CD4-positive, alpha-beta T cell treated with Interferon gamma for 1 hour (primary cell): ENCODE data around the gene ARHGEF16.

ENCODE experiments used
- DNase-seq: peaks from one replicate; pipeline ENCODE4 v3.0.0-alpha.2; 2020

Gene ARHGEF16

GRCh38 chr1:3423245-3423829 lies 31.1 kb upstream of the ARHGEF16 start:
- DNase-seq = no peak

- no peak for DNase-seq
Measured at GRCh38 chr1:3423896-3424611, 30.4 kb upstream of the ARHGEF16 start.

GRCh38 chr1:3425486-3426215 lies 28.8 kb upstream of the ARHGEF16 start:
- no peak for DNase-seq

GRCh38 chr1:3426956-3427535 lies 27.4 kb upstream of the ARHGEF16 start:
- DNase-seq = no peak

GRCh38 chr1:3427711-3428704 lies 26.5 kb upstream of the ARHGEF16 start:
- DNase-seq = no peak

- no peak for DNase-seq
Measured at GRCh38 chr1:3428899-3429298, 25.6 kb upstream of the ARHGEF16 start.

- no peak for DNase-seq
Measured at GRCh38 chr1:3429320-3429719, 25.1 kb upstream of the ARHGEF16 start.

GRCh38 chr1:3429766-3430165 lies 24.7 kb upstream of the ARHGEF16 start:
- DNase-seq = no peak

- no peak for DNase-seq
Measured at GRCh38 chr1:3430406-3430805, 24.1 kb upstream of the ARHGEF16 start.

GRCh38 chr1:3430820-3431219 lies 23.6 kb upstream of the ARHGEF16 start:
- DNase-seq = no peak

GRCh38 chr1:3431266-3431665 lies 23.2 kb upstream of the ARHGEF16 start:
- no peak for DNase-seq

GRCh38 chr1:3431686-3432085 lies 22.8 kb upstream of the ARHGEF16 start:
- DNase-seq = no peak

GRCh38 chr1:3432306-3432705 lies 22.2 kb upstream of the ARHGEF16 start:
- DNase-seq = no peak

- no peak for DNase-seq
Measured at GRCh38 chr1:3433076-3433475, 21.4 kb upstream of the ARHGEF16 start.

GRCh38 chr1:3433596-3434320 lies 20.7 kb upstream of the ARHGEF16 start:
- no peak for DNase-seq

GRCh38 chr1:3434406-3435110 lies 19.9 kb upstream of the ARHGEF16 start:
- DNase-seq = no peak

- no peak for DNase-seq
Measured at GRCh38 chr1:3435666-3436065, 18.8 kb upstream of the ARHGEF16 start.

GRCh38 chr1:3436451-3436850 lies 18.0 kb upstream of the ARHGEF16 start:
- DNase-seq = no peak

GRCh38 chr1:3436901-3437300 lies 17.6 kb upstream of the ARHGEF16 start:
- DNase-seq = no peak

GRCh38 chr1:3438661-3439180 lies 15.7 kb upstream of the ARHGEF16 start:
- DNase-seq = no peak
